AG09319 (cell line): ENCODE results near the gene ONECUT1.

Experiments used
- DNase-seq: peaks from one replicate; pipeline ENCODE4 v3.0.0-alpha.2; 2010; ENCODE audit warnings: low read depth; ENCODE audit errors: extremely low read depth
- CTCF ChIP-seq: IDR thresholded peaks from 2 replicates; pipeline ENCODE4 v1.5.1; 2011; ENCODE audit warnings: low read depth, mild to moderate bottlenecking, inconsistent platforms, low read length, moderate library complexity

The ONECUT1 gene

GRCh38 chr15:52717481-52717880, 72.7 kb downstream of the ONECUT1 start:
- no peak for TF ChIP-seq CTCF
- DNase-seq: no peak

GRCh38 chr15:52716536-52716935, 73.6 kb downstream of the ONECUT1 start:
- DNase-seq: no peak
- no peak for TF ChIP-seq CTCF

- DNase-seq: no peak
- no peak for TF ChIP-seq CTCF
These were observed 74.7 kb downstream of the ONECUT1 start for GRCh38 chr15:52715411-52715810.

- TF ChIP-seq CTCF: no peak
- DNase-seq: no peak
These were observed 75.2 kb downstream of the ONECUT1 start for GRCh38 chr15:52714968-52715367.

- no peak for TF ChIP-seq CTCF
- no peak for DNase-seq
These were observed 79.3 kb downstream of the ONECUT1 start for GRCh38 chr15:52710708-52711389.

- TF ChIP-seq CTCF: no peak
- DNase-seq: no peak
These were observed 80.0 kb downstream of the ONECUT1 start for GRCh38 chr15:52710050-52710707.

GRCh38 chr15:52709187-52709981, 80.8 kb downstream of the ONECUT1 start:
- DNase-seq: no peak
- no peak for TF ChIP-seq CTCF
